ENCODE measurements around the gene MYO7B. TPM values are rescaled to one million over a fixed set of nuclear protein-coding genes. Genes with fewer than 3 reads are reported as not detected.

Gene MYO7B
- total RNA-seq, 1 experiment from 2014 or later = 1.2 TPM

DNA sequence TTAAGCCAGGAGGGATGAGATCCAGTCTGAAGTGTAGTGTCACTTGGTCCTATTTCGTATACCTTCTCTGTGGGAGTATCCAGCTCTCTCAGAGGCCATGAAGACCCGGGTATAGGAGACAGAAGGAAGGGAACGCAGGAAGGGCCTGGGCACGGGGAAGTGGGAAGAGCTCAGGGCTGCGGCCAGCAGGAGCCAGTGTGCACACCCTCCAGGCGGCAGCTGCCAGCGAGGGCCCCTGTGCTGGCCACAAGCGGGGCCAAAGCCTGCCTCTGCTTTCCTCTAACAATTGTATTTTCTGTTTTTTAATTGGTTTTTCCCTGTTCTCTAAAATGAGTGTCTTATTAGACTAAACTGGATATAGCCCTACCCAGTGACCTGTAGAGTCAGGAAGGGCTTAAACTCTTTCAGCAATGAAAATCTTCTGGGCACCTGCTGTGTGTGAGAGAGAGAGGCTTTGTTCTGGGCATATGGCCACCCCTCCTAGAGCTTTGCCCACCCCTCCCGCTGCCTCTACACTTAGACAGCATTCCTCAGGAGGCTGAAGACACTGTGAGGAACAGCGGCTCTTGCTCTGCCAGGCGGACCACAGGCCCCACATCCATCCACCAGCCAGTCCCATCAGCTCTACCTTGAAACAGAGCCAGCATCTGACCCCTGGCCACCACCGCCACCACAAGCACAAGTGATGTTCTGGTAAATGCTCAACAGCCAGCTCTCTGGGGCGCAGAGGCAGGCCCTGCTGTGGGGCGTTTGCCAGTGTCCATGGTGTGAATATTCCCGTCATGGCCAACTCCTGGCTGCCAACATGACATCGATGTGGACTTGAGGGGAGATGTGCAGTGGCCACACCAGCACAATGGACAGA, 120.0 kb downstream of the MYO7B start:
- Histone ChIP-seq H3K27me3 (replicated peaks) (no peaks in the 10 kb centered on the region), H3K4me3 (no peak overlapping the region), H3K9me3 (replicated peaks) (no peaks in the 10 kb centered on the region), H3K36me3 (peaks cover 5% of the 10 kb centered on the region; the same call in 1 of the 2 replicates), H3K27ac (no peak overlapping the region), H3K4me1 (replicated peaks) (no peaks in the 10 kb centered on the region)
- DNase-seq (ENCODE audit: low read depth in 1 of 2, low spot score in 2 of 2) = no peak

DNA sequence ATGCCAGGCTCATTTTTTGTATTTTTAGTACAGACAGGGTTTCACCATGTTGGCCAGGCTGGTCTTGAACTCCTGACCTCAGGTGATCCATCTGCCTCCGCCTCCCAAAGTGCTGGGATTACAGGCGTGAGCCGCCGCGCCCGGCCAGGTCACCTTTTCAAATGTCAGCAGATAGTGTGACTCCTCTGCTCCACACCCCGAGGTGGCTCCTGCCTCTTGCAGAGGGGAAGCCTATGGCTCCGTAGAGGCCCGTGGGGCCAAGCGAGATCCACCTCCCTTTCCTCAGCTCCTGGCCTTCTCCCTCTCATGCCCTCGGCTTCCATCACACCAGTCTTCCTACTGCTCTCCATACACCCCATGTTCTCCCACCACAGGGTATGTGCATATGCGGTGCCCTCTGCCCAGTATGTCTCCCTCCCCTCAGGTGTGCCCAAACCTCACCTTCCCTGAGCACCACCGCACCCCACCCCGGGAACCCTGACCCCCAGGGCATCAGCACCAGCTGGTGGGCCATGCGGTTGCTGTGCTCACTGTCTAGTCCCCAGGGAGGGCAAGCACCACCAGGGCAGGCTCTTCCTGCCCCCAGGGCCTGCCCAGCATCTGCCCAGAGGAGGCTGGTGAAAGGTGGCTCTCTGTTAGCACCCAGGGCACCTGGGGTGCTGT, 121.2 kb downstream of the MYO7B start:
- Histone ChIP-seq H3K9me3 (replicated peaks) (no peaks in the 10 kb centered on the region), H3K4me3 (no peak overlapping the region), H3K36me3 (peaks cover 5% of the 10 kb centered on the region; the same call in 1 of the 2 replicates), H3K27me3 (replicated peaks) (no peaks in the 10 kb centered on the region), H3K4me1 (replicated peaks) (no peaks in the 10 kb centered on the region), H3K27ac (no peak overlapping the region)
- DNase-seq (ENCODE audit: low read depth in 1 of 2, low spot score in 2 of 2) = no peak

DNA sequence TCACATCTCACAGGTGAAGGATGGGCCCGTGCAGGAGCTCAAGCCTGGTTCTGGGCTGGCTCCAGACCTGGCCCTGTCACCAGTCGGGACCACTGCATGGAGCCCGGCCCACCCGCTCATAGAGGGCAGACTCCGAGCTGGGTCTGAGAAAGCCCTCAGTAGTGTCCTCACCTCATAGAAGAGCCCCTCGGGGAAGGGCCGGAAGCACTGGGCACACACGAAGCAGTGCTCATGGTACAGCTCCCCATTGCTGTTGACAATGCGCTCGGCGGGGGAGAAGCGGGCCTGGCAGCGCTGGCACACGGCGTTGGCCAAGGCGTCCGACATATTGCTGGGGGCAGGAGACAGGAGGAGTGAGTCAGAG, 121.7 kb downstream of the MYO7B start:
- no peak overlapping the region for H3K27ac ChIP-seq
- H3K4me3 ChIP-seq = no peak overlapping the region
- H3K9me3 ChIP-seq (replicated peaks) = no peaks in the 10 kb centered on the region
- H3K4me1 ChIP-seq (replicated peaks) = no peaks in the 10 kb centered on the region
- no peaks in the 10 kb centered on the region for H3K27me3 ChIP-seq (replicated peaks)
- peaks cover 5% of the 10 kb centered on the region; the same call in 1 of the 2 replicates for H3K36me3 ChIP-seq
- no peak for DNase-seq (ENCODE audit: low read depth in 1 of 2, low spot score in 2 of 2)

DNA sequence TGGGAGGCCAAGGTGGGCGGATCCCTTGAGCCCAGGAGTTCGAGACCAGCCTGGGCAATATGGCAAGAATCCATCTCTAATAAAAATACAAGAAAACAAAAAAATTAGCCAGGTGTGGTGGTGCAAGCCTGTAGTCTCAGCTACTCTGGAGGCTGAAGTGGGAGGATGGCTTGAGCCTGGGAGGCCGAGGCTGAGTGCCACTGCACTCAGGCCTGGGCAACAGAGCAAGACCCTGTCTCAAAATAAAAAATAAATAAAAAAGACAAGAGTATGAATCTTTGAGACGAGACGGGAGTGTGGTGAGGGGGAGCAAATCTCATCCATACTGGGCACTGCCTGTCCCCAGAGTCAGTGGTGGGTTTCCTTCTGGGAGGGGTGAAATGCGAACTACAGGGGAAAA, 122.7 kb downstream of the MYO7B start:
- DNase-seq (ENCODE audit: low read depth in 1 of 2, low spot score in 2 of 2) = no peak
- Histone ChIP-seq H3K27me3 (replicated peaks) (no peaks in the 10 kb centered on the region), H3K9me3 (replicated peaks) (no peaks in the 10 kb centered on the region), H3K36me3 (peaks cover 5% of the 10 kb centered on the region; the same call in 1 of the 2 replicates), H3K4me1 (replicated peaks) (no peaks in the 10 kb centered on the region), H3K4me3 (no peak overlapping the region), H3K27ac (no peak overlapping the region)

DNA sequence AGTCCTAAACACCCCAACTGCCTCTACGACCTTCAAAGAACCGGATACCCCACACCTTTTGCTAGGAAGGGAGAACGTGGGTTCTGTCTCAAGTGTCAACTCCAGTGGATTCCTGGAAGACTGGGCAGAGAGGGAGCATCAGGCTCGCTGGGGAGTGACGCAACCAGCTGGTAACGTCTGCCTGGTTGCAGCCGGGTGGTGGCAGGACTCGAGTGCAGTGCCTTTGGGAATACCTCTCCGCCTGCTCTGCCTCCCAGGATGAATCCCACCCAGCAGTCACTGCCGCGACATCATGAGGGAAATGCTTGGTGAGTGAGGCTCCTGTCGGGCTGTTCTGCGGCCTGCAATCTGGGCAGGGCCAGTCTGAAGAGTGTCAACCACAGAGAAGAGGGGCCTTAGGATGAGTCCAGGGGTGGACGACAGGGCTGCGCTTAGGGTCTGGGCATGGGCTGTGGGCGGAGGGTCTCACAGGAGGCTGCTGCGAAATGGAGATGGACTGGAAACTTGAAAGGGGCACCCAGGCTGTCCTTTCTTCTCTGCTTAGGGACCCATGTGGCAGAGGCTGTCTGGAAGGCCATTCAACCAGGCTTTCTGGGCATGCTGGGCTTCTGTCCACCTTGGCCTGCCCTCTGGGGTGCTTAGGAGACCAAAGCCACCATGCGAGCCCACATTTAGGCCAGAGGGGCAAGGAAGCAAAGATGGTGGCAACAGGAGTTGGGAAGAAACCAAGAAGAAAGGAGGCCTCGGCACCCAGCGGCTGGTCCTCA, 123.3 kb downstream of the MYO7B start:
- no peaks in the 10 kb centered on the region for H3K27me3 ChIP-seq (replicated peaks)
- H3K4me3 ChIP-seq = no peak overlapping the region
- DNase-seq (ENCODE audit: low read depth in 1 of 2, low spot score in 2 of 2) = no peak
- no peaks in the 10 kb centered on the region for H3K4me1 ChIP-seq (replicated peaks)
- peaks cover 5% of the 10 kb centered on the region; the same call in 1 of the 2 replicates for H3K36me3 ChIP-seq
- H3K9me3 ChIP-seq (replicated peaks) = no peaks in the 10 kb centered on the region
- H3K27ac ChIP-seq = no peak overlapping the region

DNA sequence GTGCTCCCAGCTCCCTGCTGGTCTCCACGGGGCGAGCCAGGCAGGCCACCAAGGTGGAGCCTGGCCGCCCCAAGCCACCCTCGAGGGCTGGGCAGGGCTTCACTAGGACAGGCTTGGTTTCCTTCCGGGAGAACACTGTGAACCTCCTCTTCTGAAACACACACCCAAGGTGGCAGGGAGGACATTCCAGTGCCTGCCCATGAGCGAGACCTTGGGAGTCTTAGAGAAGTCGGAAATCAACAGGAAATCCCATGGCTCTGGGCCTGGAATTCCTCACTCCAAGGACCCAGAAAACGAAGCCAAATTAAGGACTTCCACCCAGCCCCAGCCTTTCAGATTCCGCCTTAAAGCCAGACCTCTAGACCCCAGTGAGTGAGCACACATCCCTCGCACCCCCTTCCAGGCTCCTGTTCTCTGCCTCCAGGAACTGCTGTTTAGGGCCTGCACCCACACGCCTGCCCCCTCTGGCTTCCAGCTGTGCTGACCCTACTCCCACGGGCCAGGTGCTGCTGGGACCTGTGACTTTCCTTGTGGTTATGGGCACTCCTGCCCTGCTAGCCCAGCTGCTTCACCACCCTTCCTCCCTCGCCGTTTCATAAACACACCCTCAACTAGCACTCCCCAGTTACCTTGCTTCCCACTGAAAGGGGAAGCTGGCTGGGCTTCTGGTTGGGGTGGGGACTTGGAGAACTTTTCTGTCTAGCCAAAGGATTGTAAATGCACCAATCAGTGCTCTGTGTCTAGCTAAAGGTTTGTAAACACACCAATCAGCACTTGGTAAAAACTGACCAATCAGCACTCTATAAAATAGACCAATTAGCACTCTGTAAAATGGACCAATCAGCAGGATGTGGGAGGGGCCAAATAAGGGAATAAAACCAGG, 124.2 kb downstream of the MYO7B start:
- peaks cover 5% of the 10 kb centered on the region; the same call in 1 of the 2 replicates for H3K36me3 ChIP-seq
- H3K27ac ChIP-seq = no peak overlapping the region
- no peak overlapping the region for H3K4me3 ChIP-seq
- H3K9me3 ChIP-seq (replicated peaks) = no peaks in the 10 kb centered on the region
- no peaks in the 10 kb centered on the region for H3K4me1 ChIP-seq (replicated peaks)
- no peaks in the 10 kb centered on the region for H3K27me3 ChIP-seq (replicated peaks)
- DNase-seq (ENCODE audit: low read depth in 1 of 2, low spot score in 2 of 2) = no peak

DNA sequence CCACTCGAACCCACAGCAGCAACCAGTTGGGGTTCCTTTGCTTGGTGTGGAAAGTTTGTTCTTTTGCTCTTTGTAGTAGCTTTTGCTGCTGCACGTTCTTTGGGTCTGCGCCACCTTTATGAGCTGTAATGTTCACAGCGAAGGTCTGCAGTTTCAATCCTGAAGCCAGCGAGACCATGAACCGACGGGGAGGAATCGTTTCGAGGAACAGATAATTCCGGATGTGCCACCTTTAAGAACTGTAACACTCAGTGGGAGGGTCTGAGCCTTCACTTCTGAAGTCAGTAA, 124.8 kb downstream of the MYO7B start:
- no peaks in the 10 kb centered on the region for H3K9me3 ChIP-seq (replicated peaks)
- H3K4me1 ChIP-seq (replicated peaks) = no peaks in the 10 kb centered on the region
- DNase-seq (ENCODE audit: low read depth in 1 of 2, low spot score in 2 of 2) = no peak
- H3K36me3 ChIP-seq = peaks cover 5% of the 10 kb centered on the region; the same call in 1 of the 2 replicates
- H3K27me3 ChIP-seq (replicated peaks) = no peaks in the 10 kb centered on the region
- H3K27ac ChIP-seq = no peak overlapping the region
- no peak overlapping the region for H3K4me3 ChIP-seq

DNA sequence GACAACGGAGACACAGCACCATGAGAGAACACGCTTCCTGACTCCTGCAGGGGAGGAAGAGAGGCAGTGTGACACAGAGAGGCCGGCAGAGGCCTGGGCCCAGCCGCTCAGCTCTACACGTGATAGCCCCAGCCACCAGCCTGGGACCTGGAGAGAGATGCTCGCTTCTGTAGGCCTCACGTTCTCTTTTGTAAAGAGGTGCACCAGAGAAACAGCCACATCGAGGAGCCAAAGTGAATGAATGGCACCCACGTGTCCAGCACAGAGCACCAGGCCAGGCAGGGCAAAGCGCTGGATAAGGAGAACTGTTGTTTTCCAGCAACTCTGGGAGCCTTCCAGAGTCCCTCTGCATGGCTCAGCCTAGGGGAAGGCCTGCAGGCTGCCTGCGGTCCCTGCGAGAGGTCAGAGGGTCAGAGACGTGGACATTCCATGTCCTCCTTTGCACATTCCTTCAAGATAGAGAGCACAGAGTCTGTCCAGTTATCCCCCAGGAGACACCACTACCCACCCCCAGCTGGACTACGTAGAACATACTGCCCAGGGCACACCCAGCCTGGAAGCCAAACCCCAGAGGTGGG, 125.7 kb downstream of the MYO7B start:
- Histone ChIP-seq H3K4me3 (no peak overlapping the region), H3K36me3 (peaks cover 5% of the 10 kb centered on the region; the same call in 1 of the 2 replicates), H3K9me3 (replicated peaks) (no peaks in the 10 kb centered on the region), H3K27ac (no peak overlapping the region), H3K4me1 (replicated peaks) (no peaks in the 10 kb centered on the region), H3K27me3 (replicated peaks) (no peaks in the 10 kb centered on the region)
- DNase-seq (ENCODE audit: low read depth in 1 of 2, low spot score in 2 of 2) = no peak

DNA sequence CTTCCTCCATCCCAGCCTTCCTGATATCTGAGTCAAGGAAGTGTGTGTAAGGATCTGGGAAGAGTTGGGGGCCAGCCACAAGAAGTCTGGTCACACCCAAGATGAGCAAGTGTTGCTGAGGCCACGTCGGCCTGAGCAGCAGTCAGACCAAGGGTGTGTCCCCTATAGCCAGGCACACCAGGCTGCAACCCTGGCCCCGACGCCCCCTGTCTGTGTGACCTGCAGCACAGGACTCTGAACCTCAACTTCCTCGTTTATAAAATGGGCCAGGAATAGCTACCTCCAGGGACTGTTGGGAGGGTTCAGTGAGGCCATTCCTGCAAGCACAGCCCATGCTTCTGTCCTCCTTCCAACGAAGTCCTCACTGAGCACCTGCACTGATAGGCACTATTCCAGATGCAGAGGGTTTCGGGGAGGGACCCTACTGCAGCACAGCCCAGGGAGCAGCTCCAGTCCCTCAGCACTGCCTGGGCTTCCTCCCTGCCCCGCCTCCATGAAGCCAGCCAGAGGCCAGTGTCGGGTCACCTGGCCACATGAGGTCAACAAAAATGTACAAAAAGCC, 126.5 kb downstream of the MYO7B start:
- Histone ChIP-seq H3K9me3 (replicated peaks) (no peaks in the 10 kb centered on the region), H3K36me3 (peaks cover 3% of the 10 kb centered on the region; the same call in 1 of the 2 replicates), H3K4me3 (no peak overlapping the region), H3K27ac (no peak overlapping the region), H3K27me3 (replicated peaks) (no peaks in the 10 kb centered on the region), H3K4me1 (replicated peaks) (no peaks in the 10 kb centered on the region)
- DNase-seq (ENCODE audit: low read depth in 1 of 2, low spot score in 2 of 2) = no peak

DNA sequence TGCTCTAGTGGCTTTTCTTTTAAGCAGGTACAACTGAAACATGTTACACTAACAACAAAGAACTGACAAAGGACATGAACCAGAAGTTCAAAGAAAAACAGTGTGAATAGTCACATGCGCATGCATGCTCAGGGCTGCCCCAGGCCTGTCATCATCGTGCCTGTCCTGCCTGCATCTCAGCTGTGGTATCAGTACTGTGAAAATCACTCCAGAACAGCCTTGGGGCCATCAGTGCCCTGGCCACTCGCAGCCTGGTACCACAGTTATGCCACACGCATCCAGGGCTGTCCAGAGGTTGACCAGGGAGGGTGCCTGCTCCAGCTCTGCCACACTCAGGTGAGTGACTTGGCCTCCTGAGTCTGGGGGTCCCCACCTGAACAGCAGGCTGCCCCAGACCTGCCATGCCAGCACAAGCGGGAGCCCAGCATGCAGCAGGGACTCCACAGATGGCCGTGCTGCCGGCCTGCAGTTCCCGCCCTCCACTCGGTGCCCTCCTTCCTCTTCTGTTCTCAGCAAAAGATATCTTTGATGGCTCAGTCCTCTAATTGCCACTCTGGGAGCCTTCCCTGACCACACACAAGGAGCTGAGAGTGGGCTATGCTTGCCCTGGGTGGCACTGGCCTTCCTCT, 127.6 kb downstream of the MYO7B start:
- DNase-seq (ENCODE audit: low read depth in 1 of 2, low spot score in 2 of 2) = no peak
- Histone ChIP-seq H3K4me1 (replicated peaks) (no peaks in the 10 kb centered on the region), H3K27ac (no peak overlapping the region)

DNA sequence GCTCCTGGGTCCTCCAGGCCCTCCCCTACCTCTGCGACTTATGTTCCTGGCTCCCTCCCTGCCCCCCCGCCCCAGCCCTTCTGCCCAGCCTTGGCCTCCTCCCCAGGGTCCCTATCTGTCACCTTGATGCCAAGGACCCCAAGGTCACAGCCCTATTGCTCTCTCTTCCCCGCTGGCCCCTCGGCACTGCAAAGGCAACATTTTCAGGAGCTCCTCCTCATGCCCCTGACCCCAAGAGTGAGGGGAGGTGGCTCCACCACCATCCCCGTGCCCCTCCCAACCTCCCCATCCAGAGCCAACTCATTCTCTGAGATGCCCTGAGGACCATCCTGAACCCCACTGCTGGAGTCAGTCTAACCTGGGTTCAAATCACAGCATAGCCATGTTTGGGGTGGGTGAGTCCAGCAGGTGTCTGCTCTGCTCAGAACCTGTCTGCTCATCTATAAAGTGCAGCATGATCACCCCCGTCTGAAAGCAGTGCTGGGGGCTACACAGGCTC, 128.1 kb downstream of the MYO7B start:
- Histone ChIP-seq H3K27ac (no peak overlapping the region), H3K9me3 (replicated peaks) (no peaks in the 10 kb centered on the region), H3K36me3 (no peaks in the 10 kb centered on the region), H3K4me3 (no peak overlapping the region), H3K27me3 (replicated peaks) (no peaks in the 10 kb centered on the region), H3K4me1 (replicated peaks) (no peaks in the 10 kb centered on the region)
- DNase-seq (ENCODE audit: low read depth in 1 of 2, low spot score in 2 of 2) = no peak

More for the DNA sequence above, 127.6 kb downstream of the MYO7B start:
- Histone ChIP-seq H3K36me3 (no peaks in the 10 kb centered on the region), H3K4me3 (no peak overlapping the region), H3K27me3 (replicated peaks) (no peaks in the 10 kb centered on the region), H3K9me3 (replicated peaks) (no peaks in the 10 kb centered on the region)
